LNCaP clone FGC (cell line): Measurements from ENCODE around the gene OPA3.
A peak's percentile ranks its signal among the peaks of the same experiment; 100 is the strongest.
"Not testable (repeated sequence)": the region's sequence is repeated elsewhere in the genome, so short reads cannot be mapped to it uniquely, and the experiment has no call there.

Experiments
- DNase-seq: peaks from one replicate; pipeline ENCODE4 v3.0.0-alpha.2; 2011; ENCODE audit warnings: low read depth
- H3K4me3 ChIP-seq: 2 replicates; pipeline ENCODE4 v1.5.1; 2011; ENCODE audit warnings: mild to moderate bottlenecking, low read depth, low read length, control low read depth
- CTCF ChIP-seq: IDR thresholded peaks from 2 replicates; pipeline ENCODE4 v1.5.1; 2012; ENCODE audit warnings: mild to moderate bottlenecking; ENCODE audit not compliant: control insufficient read depth, insufficient read depth; ENCODE audit errors: extremely low read depth

OPA3 gene

GRCh38 chr19:45515081-45515624 lies 69.4 kb downstream of the OPA3 start:
- no peak for DNase-seq
- no peak for TF ChIP-seq CTCF
- no peak overlapping the region for H3K4me3 ChIP-seq

- no peak for DNase-seq
These were observed 70.1 kb downstream of the OPA3 start for GRCh38 chr19:45514376-45515051.

GRCh38 chr19:45512881-45513483 lies 71.6 kb downstream of the OPA3 start:
- no peak for DNase-seq
- TF ChIP-seq CTCF, result no peak
- H3K4me3 ChIP-seq, result no peak overlapping the region

More at GRCh38 chr19:45514376-45515051, 70.1 kb downstream of the OPA3 start:
- H3K4me3 ChIP-seq, result no peak overlapping the region
- TF ChIP-seq CTCF, result no peak

GRCh38 chr19:45511074-45511473 lies 73.5 kb downstream of the OPA3 start:
- TF ChIP-seq CTCF, result no peak
- no peak overlapping the region for H3K4me3 ChIP-seq
- no peak for DNase-seq

- not testable (repeated sequence) for H3K4me3 ChIP-seq, DNase-seq
These were observed 74.2 kb downstream of the OPA3 start for GRCh38 chr19:45510352-45510751.

GRCh38 chr19:45509692-45510015 lies 74.9 kb downstream of the OPA3 start:
- no peak for TF ChIP-seq CTCF
- no peak for DNase-seq
- H3K4me3 ChIP-seq, result peak overlapping the region; percentile 91

GRCh38 chr19:45508861-45509691 lies 75.5 kb downstream of the OPA3 start:
- peak overlapping the region; percentile 91 for H3K4me3 ChIP-seq
- no peak for DNase-seq
- no peak for TF ChIP-seq CTCF
